Prostate gland (tissue), 2 donors: ENCODE results near the gene ROBO1.

ENCODE experiments used
- POLR2A ChIP-seq: fragments of 450-650 bp; IDR thresholded peaks from one replicate; pipeline ENCODE4 v1.6.1; 2016; ENCODE audit warnings: antibody characterized with exemption, mild to moderate bottlenecking
- TF ChIP-seq, protein P1 (sequence below), 4 experiments: fragments of 200-600 bp in 2 of 4; fragments of 450-650 bp in 2 of 4; sonication (generic) in 2 of 4; IDR thresholded peaks; 1 replicate in 3 of 4; 2 replicates in 1 of 4; pipeline ENCODE4 v1.5.1; 2016 to 2019; ENCODE audit warnings: antibody characterized with exemption in 4 of 4, mild to moderate bottlenecking in 2 of 4, moderate library complexity in 2 of 4

DNA sequence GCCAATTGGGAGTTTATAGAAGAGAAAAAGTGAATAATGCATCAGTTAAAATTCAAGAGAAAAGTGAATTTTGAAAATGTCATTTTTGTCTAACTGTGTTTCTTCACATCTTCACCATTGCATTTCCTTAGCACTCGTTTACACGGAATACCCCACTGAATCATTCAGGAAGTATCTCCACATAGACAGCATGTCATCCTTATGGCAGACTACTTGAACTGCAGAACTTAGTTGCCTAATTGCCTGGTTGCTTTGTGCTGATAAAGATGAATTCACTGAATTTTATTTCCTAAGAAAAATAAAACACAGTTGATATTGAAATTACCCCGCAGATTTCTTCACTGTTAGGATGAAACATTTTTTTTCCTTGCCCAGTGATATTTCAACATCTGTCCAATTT lies 627.1 kb downstream of the ROBO1 start:
- TF ChIP-seq, protein P1, sequence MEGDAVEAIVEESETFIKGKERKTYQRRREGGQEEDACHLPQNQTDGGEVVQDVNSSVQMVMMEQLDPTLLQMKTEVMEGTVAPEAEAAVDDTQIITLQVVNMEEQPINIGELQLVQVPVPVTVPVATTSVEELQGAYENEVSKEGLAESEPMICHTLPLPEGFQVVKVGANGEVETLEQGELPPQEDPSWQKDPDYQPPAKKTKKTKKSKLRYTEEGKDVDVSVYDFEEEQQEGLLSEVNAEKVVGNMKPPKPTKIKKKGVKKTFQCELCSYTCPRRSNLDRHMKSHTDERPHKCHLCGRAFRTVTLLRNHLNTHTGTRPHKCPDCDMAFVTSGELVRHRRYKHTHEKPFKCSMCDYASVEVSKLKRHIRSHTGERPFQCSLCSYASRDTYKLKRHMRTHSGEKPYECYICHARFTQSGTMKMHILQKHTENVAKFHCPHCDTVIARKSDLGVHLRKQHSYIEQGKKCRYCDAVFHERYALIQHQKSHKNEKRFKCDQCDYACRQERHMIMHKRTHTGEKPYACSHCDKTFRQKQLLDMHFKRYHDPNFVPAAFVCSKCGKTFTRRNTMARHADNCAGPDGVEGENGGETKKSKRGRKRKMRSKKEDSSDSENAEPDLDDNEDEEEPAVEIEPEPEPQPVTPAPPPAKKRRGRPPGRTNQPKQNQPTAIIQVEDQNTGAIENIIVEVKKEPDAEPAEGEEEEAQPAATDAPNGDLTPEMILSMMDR (IDR thresholded peaks at IDR 0.05): no peak
- TF ChIP-seq POLR2A: no peak
